Liver (tissue), 9 donors: ENCODE results near the gene BAG2. TPM values are rescaled to one million over a fixed set of nuclear protein-coding genes. Genes with fewer than 3 reads are reported as not detected.

ENCODE experiments used
- DNase-seq: peaks from one replicate; pipeline ENCODE4 v3.0.0-alpha.2; 2017; ENCODE audit warnings: low spot score
- H3K27ac ChIP-seq, 2 donors: one replicate each; pipeline ENCODE4 v1.7.0; 2013; ENCODE audit warnings: inconsistent platforms in 2 of 2, low read length in 2 of 2, control low read depth in 1 of 2, low read depth in 1 of 2, mild to moderate bottlenecking in 1 of 2
- H3K27me3 ChIP-seq, 4 donors: one replicate each; pipeline versions ENCODE4 v1.6.1 to v1.7.0; 2013; ENCODE audit warnings: low read length in 3 of 4, inconsistent platforms in 1 of 4, mild to moderate bottlenecking in 1 of 4, moderate library complexity in 1 of 4; ENCODE audit not compliant: control insufficient read depth in 4 of 4, insufficient read depth in 4 of 4
- H3K36me3 ChIP-seq, 4 donors: one replicate each; pipeline versions ENCODE4 v1.6.1 to v1.7.0; 2013; ENCODE audit warnings: low read length in 3 of 4, mild to moderate bottlenecking in 3 of 4, low read depth in 1 of 4, moderate library complexity in 1 of 4; ENCODE audit not compliant: control insufficient read depth in 4 of 4, insufficient read depth in 3 of 4
- H3K4me1 ChIP-seq, 4 donors: one replicate each; pipeline versions ENCODE4 v1.6.1 to v1.7.0; 2013; ENCODE audit warnings: low read length in 3 of 4, mild to moderate bottlenecking in 3 of 4, moderate library complexity in 1 of 4; ENCODE audit not compliant: control insufficient read depth in 4 of 4, insufficient read depth in 4 of 4
- H3K4me3 ChIP-seq, 3 donors: one replicate each; pipeline versions ENCODE4 v1.6.1 to v1.7.0; 2013; ENCODE audit warnings: low read length in 3 of 3, control low read depth in 1 of 3, low read depth in 1 of 3, mild to moderate bottlenecking in 1 of 3
- H3K9ac ChIP-seq, 2 donors: one replicate each; pipeline ENCODE4 v1.7.0; 2013; ENCODE audit warnings: low read length in 2 of 2, mild to moderate bottlenecking in 2 of 2, moderate library complexity in 2 of 2, control low read depth in 1 of 2, low read depth in 1 of 2
- H3K9me3 ChIP-seq, 4 donors: one replicate each; pipeline versions ENCODE4 v1.6.1 to v1.7.0; 2013; ENCODE audit warnings: low read length in 3 of 4; ENCODE audit not compliant: control insufficient read depth in 4 of 4
- ATF3 ChIP-seq: IDR thresholded peaks from 2 replicates; pipeline ENCODE4 v1.6.1; 2016; ENCODE audit warnings: antibody characterized with exemption
- EGR1 ChIP-seq, 2 donors: IDR thresholded peaks; 2 replicates each; pipeline ENCODE4 v1.6.1; 2016 to 2018; ENCODE audit warnings: antibody characterized with exemption in 2 of 2, low read depth in 2 of 2
- FOXA2 ChIP-seq: IDR thresholded peaks from 2 replicates; pipeline ENCODE4 v1.6.1; 2016; ENCODE audit warnings: antibody characterized with exemption
- GABPA ChIP-seq, 2 donors: IDR thresholded peaks in 1 of 2; conservative IDR thresholded peaks in 1 of 2; 2 replicates each; pipeline ENCODE4 v1.6.1; 2016; ENCODE audit warnings: antibody characterized with exemption in 2 of 2, mild to moderate bottlenecking in 1 of 2, moderate library complexity in 1 of 2
- HNF4G ChIP-seq: IDR thresholded peaks from 2 replicates; pipeline ENCODE4 v1.6.1; 2016; ENCODE audit warnings: antibody characterized with exemption
- JUND ChIP-seq, 2 donors: IDR thresholded peaks; 2 replicates each; pipeline ENCODE4 v1.6.1; 2016; ENCODE audit warnings: antibody characterized with exemption in 2 of 2
- MAX ChIP-seq: IDR thresholded peaks from 2 replicates; pipeline ENCODE4 v1.6.1; 2016; ENCODE audit warnings: antibody characterized with exemption
- NR2F2 ChIP-seq: IDR thresholded peaks from 2 replicates; pipeline ENCODE4 v1.6.1; 2016; ENCODE audit warnings: antibody characterized with exemption
- REST ChIP-seq: IDR thresholded peaks from 2 replicates; pipeline ENCODE4 v1.6.1; 2016; ENCODE audit warnings: antibody characterized with exemption, mild to moderate bottlenecking
- RXRA ChIP-seq, 2 donors: IDR thresholded peaks; 2 replicates each; pipeline ENCODE4 v1.6.1; 2017 to 2018; ENCODE audit warnings: antibody characterized with exemption in 2 of 2, mild to moderate bottlenecking in 1 of 2
- SP1 ChIP-seq: IDR thresholded peaks from 2 replicates; pipeline ENCODE4 v1.6.1; 2018; ENCODE audit warnings: antibody characterized with exemption, mild to moderate bottlenecking
- TAF1 ChIP-seq: conservative IDR thresholded peaks from 2 replicates; pipeline ENCODE4 v1.6.1; 2016; ENCODE audit warnings: antibody characterized with exemption, mild to moderate bottlenecking
- ZBTB33 ChIP-seq: IDR thresholded peaks from 2 replicates; pipeline ENCODE4 v1.6.1; 2016; ENCODE audit warnings: antibody characterized with exemption
- WGBS: extraction: QIAGEN DNeasy Blood & Tissue Kit; methylation state at CpG from one replicate; pipeline ENCODE4 v1.1.7; 2013; 5-methylcytosine and 5-hydroxymethylcytosine counted together
- polyA plus RNA-seq, 2 donors: library from polyadenylated mRNA; stranded (reverse) in 1 of 2; unstranded in 1 of 2; fragments of 200-250 nt in 1 of 2; fragments of >200 nt in 1 of 2; fragmentation: Nextera tagmentation in 1 of 2; extraction: Ambion mirVana in 1 of 2; gene quantifications; one replicate each; pipeline versions ENCODE4 v1.2.1 to v1.2.3, GENCODE V29; 2013 to 2015
- total RNA-seq, 2 donors: library from RNA; depleted of rRNA; stranded (reverse); fragments of >200 nt; gene quantifications; one replicate each; pipeline ENCODE4 v1.2.3, GENCODE V29; 2014
- donor health status: healthy.
- donor health status: healthy.
- donor health status: healthy.
- donor health status: healthy.
- donor health status: healthy.

The BAG2 gene
- total and polyA plus RNA-seq, 4 donors, result 1.8 to 4.9 (median 3.1) TPM

- Histone ChIP-seq H3K9ac (no peak overlapping the region), H3K9me3 (no peaks in the 10 kb centered on the region), H3K27me3 (no peaks in the 10 kb centered on the region), H3K4me3 (no peak overlapping the region), H3K36me3 (peaks cover 0 to 22% (median 17%) of the 10 kb centered on the region in 4 donors), H3K27ac (no peak overlapping the region), H3K4me1 (no peaks in the 10 kb centered on the region)
- no peak for DNase-seq
- 95% methylated on average over 2 of the region's 2 CpGs for WGBS
- TF ChIP-seq GABPA (IDR thresholded peaks at IDR 0.05 in 1 of 2, conservative IDR thresholded peaks at IDR 0.05 in 1 of 2), result no peak
- no peak for TF ChIP-seq RXRA (IDR thresholded peaks at IDR 0.05)
- TF ChIP-seq TAF1, result no peak
- no peak for TF ChIP-seq MAX
Observed at GRCh38 chr6:57137350-57137749, 34.8 kb upstream of the BAG2 start.

- DNase-seq, result no peak
- no peak overlapping the region for H3K4me3 ChIP-seq
- no peaks in the 10 kb centered on the region for H3K9me3 ChIP-seq
- TF ChIP-seq JUND (IDR thresholded peaks at IDR 0.05), result no peak
- no peak for TF ChIP-seq EGR1 (IDR thresholded peaks at IDR 0.05; ENCODE audit: low read depth in 2 of 2)
- no peak for TF ChIP-seq ATF3
- TF ChIP-seq NR2F2, result no peak
- TF ChIP-seq SP1, result no peak
- no peak for TF ChIP-seq FOXA2
- TF ChIP-seq HNF4G, result no peak
- no peak for TF ChIP-seq REST
- no peak for TF ChIP-seq ZBTB33
- peaks cover 0 to 22% (median 20%) of the 10 kb centered on the region in 4 donors for H3K36me3 ChIP-seq
- no peak overlapping the region for H3K27ac ChIP-seq
- H3K9ac ChIP-seq, result no peak overlapping the region
- no peaks in the 10 kb centered on the region for H3K4me1 ChIP-seq
- 96% methylated on average over 11 of the region's 11 CpGs for WGBS
- H3K27me3 ChIP-seq, result no peaks in the 10 kb centered on the region
Observed at GRCh38 chr6:57138026-57138425, 34.1 kb upstream of the BAG2 start.
